Measurements from ENCODE around the gene GRK5. TPM values are rescaled to one million over a fixed set of nuclear protein-coding genes. Genes with fewer than 3 reads are reported as not detected.
A peak's percentile ranks its signal among the peaks of the same experiment; 100 is the strongest.
"Not testable (repeated sequence)": the region's sequence is repeated elsewhere in the genome, so short reads cannot be mapped to it uniquely, and the experiment has no call there.

The GRK5 gene
- total and polyA plus RNA-seq, 4 donors: 73.8 to 112 (median 101) TPM

DNA sequence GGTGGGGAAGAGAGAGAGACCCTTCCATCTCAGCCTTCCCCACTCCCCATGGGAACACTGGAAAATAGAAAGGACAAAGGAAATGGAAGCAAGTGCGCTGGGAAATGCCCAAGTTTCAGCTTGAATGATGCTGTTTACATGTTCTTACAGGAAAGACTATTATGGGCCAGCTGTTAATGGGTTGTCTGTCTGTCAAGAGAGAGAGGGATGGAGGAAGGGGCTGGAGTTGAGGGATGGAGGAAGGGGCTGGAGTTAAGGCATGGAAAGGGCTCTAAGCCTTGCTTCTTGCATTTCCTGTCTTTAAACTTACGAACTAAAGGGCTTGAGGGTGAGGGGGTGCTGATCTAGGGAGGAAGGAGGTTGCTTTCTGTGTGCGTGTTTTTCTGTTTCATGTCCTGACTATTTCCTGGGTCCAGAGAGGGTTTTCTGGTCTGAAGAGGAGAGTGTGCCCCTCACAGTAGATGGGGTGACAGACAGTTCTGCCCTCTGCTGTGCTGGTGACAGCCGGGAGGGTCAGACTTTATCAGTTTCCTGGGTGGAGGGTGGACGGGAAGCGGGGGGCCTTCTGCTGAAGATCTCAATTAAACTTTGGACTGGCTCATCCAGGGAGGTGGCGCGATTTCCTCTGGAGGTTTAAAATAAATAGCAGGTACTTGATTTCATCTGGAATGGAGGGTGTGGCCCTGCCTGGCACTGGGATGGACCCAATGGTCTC, 30.5 kb downstream of the GRK5 start:
- Histone ChIP-seq H3K27me3 (ENCODE audit: control insufficient read depth in 1 of 2, insufficient read depth in 2 of 2, low read length in 1 of 2) (no peaks in the 10 kb centered on the region), H3K4me1 (ENCODE audit: control insufficient read depth in 1 of 2, insufficient read depth in 2 of 2, low read length in 2 of 2) (peaks cover 10 to 12% of the 10 kb centered on the region in 2 donors), H3K4me3 (ENCODE audit: low read length in 2 of 2) (no peak overlapping the region), H3K36me3 (ENCODE audit: control insufficient read depth in 1 of 2, insufficient read depth in 2 of 2, low read length in 1 of 2) (no peaks in the 10 kb centered on the region), H3K9me3 (ENCODE audit: control insufficient read depth, low read length) (no peaks in the 10 kb centered on the region), H3K27ac (ENCODE audit: low read depth in 1 of 2, low read length in 2 of 2) (peak overlapping the region in 1 of 2 donors; percentile 52)
- no peak for DNase-seq
- ATAC-seq (ENCODE audit: low FRiP score): no peak
- WGBS, 2 donors: 62% methylated on average over 8 of the region's 8 CpGs
- intact Hi-C loops (cut with DNase I): no loop called here

DNA sequence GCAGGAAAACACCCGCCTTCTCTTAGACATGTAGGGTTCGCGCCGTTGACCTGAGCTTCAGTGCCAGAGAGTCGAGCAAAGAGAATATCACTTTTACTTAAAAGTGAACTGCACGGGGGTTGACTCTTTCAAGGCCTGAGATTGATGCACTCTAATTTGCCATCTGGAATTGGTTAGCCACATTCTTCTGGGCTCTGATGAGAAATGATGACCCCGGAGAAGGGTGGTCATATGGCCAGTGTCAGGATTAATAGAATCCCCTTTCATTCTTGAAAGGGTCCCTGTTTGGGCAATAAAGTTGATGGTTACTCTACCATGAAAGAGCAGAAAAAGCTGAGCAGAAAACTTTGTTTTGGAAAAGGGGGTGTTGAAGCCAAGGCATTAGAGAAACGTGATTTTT, 31.2 kb downstream of the GRK5 start:
- 66 to 71% methylated on average over 8 of the region's 8 CpGs for WGBS, 2 donors
- Histone ChIP-seq H3K4me3 (ENCODE audit: low read length in 2 of 2) (no peak overlapping the region), H3K27ac (ENCODE audit: low read depth in 1 of 2, low read length in 2 of 2) (no peak overlapping the region), H3K4me1 (ENCODE audit: control insufficient read depth in 1 of 2, insufficient read depth in 2 of 2, low read length in 2 of 2) (peaks cover 7 to 10% of the 10 kb centered on the region in 2 donors), H3K9me3 (ENCODE audit: control insufficient read depth, low read length) (no peaks in the 10 kb centered on the region), H3K36me3 (ENCODE audit: control insufficient read depth in 1 of 2, insufficient read depth in 2 of 2, low read length in 1 of 2) (no peaks in the 10 kb centered on the region), H3K27me3 (ENCODE audit: control insufficient read depth in 1 of 2, insufficient read depth in 2 of 2, low read length in 1 of 2) (no peaks in the 10 kb centered on the region)
- ATAC-seq (ENCODE audit: low FRiP score) (no peak), DNase-seq (no peak)
- intact Hi-C loops (cut with DNase I): no loop called here

DNA sequence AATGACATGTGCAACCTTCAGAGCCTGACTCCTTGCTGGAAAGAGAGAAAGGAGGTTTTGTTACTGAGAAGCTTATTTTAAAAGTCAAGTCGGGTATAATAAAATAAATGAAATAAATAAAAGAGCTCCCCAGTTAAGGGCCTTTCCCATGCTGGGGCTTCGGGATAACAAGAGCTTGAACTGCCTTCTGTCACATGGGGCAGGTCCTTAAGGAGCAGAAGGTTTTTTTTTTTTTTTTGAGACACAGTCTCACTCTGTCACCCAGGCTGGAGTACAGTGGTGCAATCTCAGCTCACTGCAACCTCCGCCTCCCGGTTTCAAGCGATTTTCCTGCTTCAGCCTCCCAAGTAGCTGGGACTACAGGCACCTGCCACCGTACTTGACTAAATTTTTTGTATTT, 31.6 kb downstream of the GRK5 start:
- H3K9me3 ChIP-seq (ENCODE audit: control insufficient read depth, low read length); DNase-seq; ATAC-seq (ENCODE audit: low FRiP score); H3K27ac ChIP-seq (ENCODE audit: low read depth in 1 of 2, low read length in 2 of 2); intact Hi-C loops (cut with DNase I); H3K27me3 ChIP-seq (ENCODE audit: control insufficient read depth in 1 of 2, insufficient read depth in 2 of 2, low read length in 1 of 2); H3K4me3 ChIP-seq (ENCODE audit: low read length in 2 of 2); H3K36me3 ChIP-seq (ENCODE audit: control insufficient read depth in 1 of 2, insufficient read depth in 2 of 2, low read length in 1 of 2); H3K4me1 ChIP-seq (ENCODE audit: control insufficient read depth in 1 of 2, insufficient read depth in 2 of 2, low read length in 2 of 2): not testable (repeated sequence)
- 59 to 67% methylated on average over 6 of the region's 6 CpGs for WGBS, 2 donors

DNA sequence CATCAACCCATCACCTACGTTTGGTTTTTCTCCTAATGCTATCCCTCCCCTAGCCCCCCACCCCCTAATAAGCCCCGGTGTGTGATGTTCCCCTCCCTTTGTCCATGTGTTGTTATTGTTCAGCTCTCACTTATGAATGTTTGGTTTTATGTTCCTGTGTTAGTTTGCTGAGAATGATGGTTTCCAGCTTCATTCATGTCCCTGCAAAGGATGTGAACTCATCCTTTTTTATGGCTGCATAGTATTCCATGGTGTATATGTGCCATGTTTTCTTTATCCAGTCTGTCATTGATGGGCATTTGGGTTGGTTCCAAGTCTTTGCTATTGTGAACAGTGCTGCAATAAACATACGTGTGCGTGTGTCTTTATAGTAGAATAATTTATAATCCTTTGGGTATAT, 32.3 kb downstream of the GRK5 start:
- H3K36me3 ChIP-seq (ENCODE audit: control insufficient read depth in 1 of 2, insufficient read depth in 2 of 2, low read length in 1 of 2); H3K4me1 ChIP-seq (ENCODE audit: control insufficient read depth in 1 of 2, insufficient read depth in 2 of 2, low read length in 2 of 2); H3K27me3 ChIP-seq (ENCODE audit: control insufficient read depth in 1 of 2, insufficient read depth in 2 of 2, low read length in 1 of 2); DNase-seq; H3K4me3 ChIP-seq (ENCODE audit: low read length in 2 of 2); ATAC-seq (ENCODE audit: low FRiP score); intact Hi-C loops (cut with DNase I); H3K27ac ChIP-seq (ENCODE audit: low read depth in 1 of 2, low read length in 2 of 2); H3K9me3 ChIP-seq (ENCODE audit: control insufficient read depth, low read length): not testable (repeated sequence)
- 90 to 95% methylated on average over 4 of the region's 4 CpGs for WGBS, 2 donors

DNA sequence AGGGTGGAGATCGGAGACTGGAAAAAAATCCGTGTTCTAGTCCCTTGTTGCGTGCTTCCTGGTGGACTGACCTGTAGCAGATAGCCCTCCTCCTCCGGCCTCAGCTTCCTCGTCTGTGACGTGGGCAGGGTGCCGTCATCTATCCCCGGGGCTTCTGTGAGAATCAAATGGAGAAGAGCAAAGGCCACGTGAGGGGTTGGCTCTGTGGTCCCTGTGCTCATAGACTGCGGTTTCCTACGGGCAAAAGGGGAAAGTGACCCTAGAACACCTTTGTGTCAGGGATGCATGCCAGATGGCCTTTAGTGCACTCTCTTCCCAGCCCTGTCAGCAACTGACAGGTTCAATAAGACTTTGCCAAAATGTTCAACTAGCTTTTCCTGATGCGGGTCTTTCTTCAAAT, 33.7 kb downstream of the GRK5 start:
- Histone ChIP-seq H3K27ac (ENCODE audit: low read depth in 1 of 2, low read length in 2 of 2) (peak overlapping the region in 1 of 2 donors; percentile 1), H3K4me1 (ENCODE audit: control insufficient read depth in 1 of 2, insufficient read depth in 2 of 2, low read length in 2 of 2) (peaks cover 3 to 6% of the 10 kb centered on the region in 2 donors)

DNA sequence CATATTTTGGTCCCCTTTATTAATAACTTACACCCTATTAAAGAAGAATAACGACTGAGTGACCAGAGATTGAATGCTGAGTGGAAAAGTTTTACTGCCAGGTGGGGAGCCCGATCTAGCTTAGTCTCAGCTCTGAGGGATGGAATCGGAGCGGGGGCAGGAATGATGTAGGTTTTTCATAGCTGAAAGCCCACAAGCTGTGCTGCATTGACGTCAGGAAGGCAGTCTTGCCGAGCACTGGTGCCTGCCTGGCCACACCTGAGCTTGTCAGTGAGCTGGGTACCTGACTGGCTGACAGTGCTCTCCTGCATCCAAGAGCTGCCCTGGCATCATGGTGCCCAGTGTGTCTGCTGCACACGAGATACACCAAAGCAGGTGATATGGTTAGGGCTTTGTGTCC, 34.8 kb downstream of the GRK5 start:
- H3K9me3 ChIP-seq (ENCODE audit: control insufficient read depth, low read length): no peaks in the 10 kb centered on the region
- 71 to 75% methylated on average over 7 of the region's 7 CpGs for WGBS, 2 donors
- no peak for ATAC-seq (ENCODE audit: low FRiP score)
- H3K4me1 ChIP-seq (ENCODE audit: control insufficient read depth in 1 of 2, insufficient read depth in 2 of 2, low read length in 2 of 2): peaks cover 3 to 6% of the 10 kb centered on the region in 2 donors
- peak overlapping the region in 1 of 2 donors; percentile 34 for H3K27ac ChIP-seq (ENCODE audit: low read depth in 1 of 2, low read length in 2 of 2)
- intact Hi-C loops (cut with DNase I): no loop called here
- H3K27me3 ChIP-seq (ENCODE audit: control insufficient read depth in 1 of 2, insufficient read depth in 2 of 2, low read length in 1 of 2): no peaks in the 10 kb centered on the region
- H3K36me3 ChIP-seq (ENCODE audit: control insufficient read depth in 1 of 2, insufficient read depth in 2 of 2, low read length in 1 of 2): no peaks in the 10 kb centered on the region
- no peak overlapping the region for H3K4me3 ChIP-seq (ENCODE audit: low read length in 2 of 2)
- DNase-seq: no peak

More for the DNA sequence above, 33.7 kb downstream of the GRK5 start:
- intact Hi-C loops (cut with DNase I): no loop called here
- DNase-seq: no peak
- 52 to 56% methylated on average over 12 of the region's 12 CpGs for WGBS, 2 donors
- no peaks in the 10 kb centered on the region for H3K9me3 ChIP-seq (ENCODE audit: control insufficient read depth, low read length)
- H3K4me3 ChIP-seq (ENCODE audit: low read length in 2 of 2): no peak overlapping the region
- no peaks in the 10 kb centered on the region for H3K36me3 ChIP-seq (ENCODE audit: control insufficient read depth in 1 of 2, insufficient read depth in 2 of 2, low read length in 1 of 2)
- no peak for ATAC-seq (ENCODE audit: low FRiP score)
- no peaks in the 10 kb centered on the region for H3K27me3 ChIP-seq (ENCODE audit: control insufficient read depth in 1 of 2, insufficient read depth in 2 of 2, low read length in 1 of 2)

DNA sequence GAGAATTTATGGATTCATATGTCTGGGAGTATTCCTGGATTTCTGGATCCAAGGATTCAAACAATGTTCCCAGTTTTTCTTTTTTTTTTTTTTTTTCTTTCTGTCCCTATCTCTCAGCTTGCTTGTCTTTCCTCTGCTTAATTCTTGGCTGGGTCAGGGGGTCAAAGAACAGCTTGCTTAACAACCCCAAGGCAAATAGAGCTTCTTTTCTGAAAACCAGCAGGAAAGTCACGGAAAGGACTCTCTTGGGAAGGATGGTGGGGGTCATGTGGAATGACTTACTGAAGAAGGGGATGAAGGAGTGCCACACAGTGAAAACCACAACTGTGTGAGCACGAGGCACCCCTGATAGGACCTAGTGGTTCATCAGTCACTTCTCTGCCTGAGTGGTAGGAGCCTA, 36.1 kb downstream of the GRK5 start:
- H3K36me3 ChIP-seq (ENCODE audit: control insufficient read depth in 1 of 2, insufficient read depth in 2 of 2, low read length in 1 of 2): no peaks in the 10 kb centered on the region
- ATAC-seq (ENCODE audit: low FRiP score): no peak
- H3K4me1 ChIP-seq (ENCODE audit: control insufficient read depth in 1 of 2, insufficient read depth in 2 of 2, low read length in 2 of 2): peaks cover 2 to 3% of the 10 kb centered on the region in 2 donors
- no peak overlapping the region for H3K4me3 ChIP-seq (ENCODE audit: low read length in 2 of 2)
- intact Hi-C loops (cut with DNase I): no loop called here
- no peak overlapping the region for H3K27ac ChIP-seq (ENCODE audit: low read depth in 1 of 2, low read length in 2 of 2)
- no peak for DNase-seq
- H3K9me3 ChIP-seq (ENCODE audit: control insufficient read depth, low read length): no peaks in the 10 kb centered on the region
- no peaks in the 10 kb centered on the region for H3K27me3 ChIP-seq (ENCODE audit: control insufficient read depth in 1 of 2, insufficient read depth in 2 of 2, low read length in 1 of 2)
- WGBS, 2 donors: 74 to 81% methylated on average over 2 of the region's 2 CpGs

DNA sequence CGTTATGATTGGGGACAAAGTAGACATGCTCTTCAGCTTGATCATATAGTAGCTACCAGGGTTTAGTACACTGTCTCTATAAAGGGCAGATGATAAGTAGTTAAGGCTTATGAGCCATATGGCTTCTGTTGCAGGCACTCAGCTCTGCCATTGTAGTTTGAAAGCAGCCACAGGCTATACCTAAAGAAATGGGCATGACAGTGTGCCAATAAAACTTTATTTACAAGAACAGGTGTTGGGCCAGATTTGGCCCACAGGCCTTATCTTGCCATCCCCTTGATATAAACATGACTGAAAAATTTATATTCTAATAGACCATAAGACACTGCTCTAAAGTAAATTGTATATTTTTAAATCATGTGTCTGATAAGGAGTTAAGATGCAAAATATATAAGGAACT, 36.6 kb downstream of the GRK5 start:
- no peak for ATAC-seq (ENCODE audit: low FRiP score)
- Histone ChIP-seq H3K4me3 (ENCODE audit: low read length in 2 of 2) (no peak overlapping the region), H3K36me3 (ENCODE audit: control insufficient read depth in 1 of 2, insufficient read depth in 2 of 2, low read length in 1 of 2) (no peaks in the 10 kb centered on the region), H3K27ac (ENCODE audit: low read depth in 1 of 2, low read length in 2 of 2) (peak overlapping the region in 1 of 2 donors; percentile 55), H3K4me1 (ENCODE audit: control insufficient read depth in 1 of 2, insufficient read depth in 2 of 2, low read length in 2 of 2) (peaks cover 3% of the 10 kb centered on the region in 2 donors), H3K27me3 (ENCODE audit: control insufficient read depth in 1 of 2, insufficient read depth in 2 of 2, low read length in 1 of 2) (no peaks in the 10 kb centered on the region), H3K9me3 (ENCODE audit: control insufficient read depth, low read length) (no peaks in the 10 kb centered on the region)
- WGBS, 2 donors: 56 to 77% methylated on average over 1 of the region's 1 CpG
- intact Hi-C loops (cut with DNase I): no loop called here
- DNase-seq: no peak

DNA sequence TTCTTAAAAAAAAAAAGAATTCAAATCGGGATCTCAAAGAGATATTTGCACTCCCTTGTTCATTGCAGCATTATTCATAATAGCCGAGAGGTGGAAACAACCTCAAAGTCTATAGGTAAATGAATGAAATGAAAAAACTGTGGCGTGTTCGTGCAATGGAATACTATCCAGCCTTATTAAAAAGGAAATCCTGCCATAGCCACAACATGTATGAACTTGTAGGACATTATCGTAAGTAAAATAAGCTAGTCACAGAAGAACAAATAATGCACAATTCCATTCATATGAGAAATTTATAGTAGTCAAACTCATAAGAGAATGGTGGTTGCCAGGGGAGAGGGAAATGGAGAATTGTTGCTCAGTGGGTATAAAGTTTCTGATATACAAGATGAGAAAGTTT, 37.9 kb downstream of the GRK5 start:
- Histone ChIP-seq H3K27me3 (ENCODE audit: control insufficient read depth in 1 of 2, insufficient read depth in 2 of 2, low read length in 1 of 2) (no peaks in the 10 kb centered on the region), H3K9me3 (ENCODE audit: control insufficient read depth, low read length) (no peaks in the 10 kb centered on the region), H3K27ac (ENCODE audit: low read depth in 1 of 2, low read length in 2 of 2) (no peak overlapping the region), H3K4me3 (ENCODE audit: low read length in 2 of 2) (no peak overlapping the region), H3K36me3 (ENCODE audit: control insufficient read depth in 1 of 2, insufficient read depth in 2 of 2, low read length in 1 of 2) (no peaks in the 10 kb centered on the region), H3K4me1 (ENCODE audit: control insufficient read depth in 1 of 2, insufficient read depth in 2 of 2, low read length in 2 of 2) (peaks cover 3 to 5% of the 10 kb centered on the region in 2 donors)
- 80 to 81% methylated on average over 5 of the region's 5 CpGs for WGBS, 2 donors
- no peak for DNase-seq
- no peak for ATAC-seq (ENCODE audit: low FRiP score)
- intact Hi-C loops (cut with DNase I): no loop called here

All from aorta (tissue), 5 donors.